ENCODE data around the gene MUS81.

Gene MUS81

DNA sequence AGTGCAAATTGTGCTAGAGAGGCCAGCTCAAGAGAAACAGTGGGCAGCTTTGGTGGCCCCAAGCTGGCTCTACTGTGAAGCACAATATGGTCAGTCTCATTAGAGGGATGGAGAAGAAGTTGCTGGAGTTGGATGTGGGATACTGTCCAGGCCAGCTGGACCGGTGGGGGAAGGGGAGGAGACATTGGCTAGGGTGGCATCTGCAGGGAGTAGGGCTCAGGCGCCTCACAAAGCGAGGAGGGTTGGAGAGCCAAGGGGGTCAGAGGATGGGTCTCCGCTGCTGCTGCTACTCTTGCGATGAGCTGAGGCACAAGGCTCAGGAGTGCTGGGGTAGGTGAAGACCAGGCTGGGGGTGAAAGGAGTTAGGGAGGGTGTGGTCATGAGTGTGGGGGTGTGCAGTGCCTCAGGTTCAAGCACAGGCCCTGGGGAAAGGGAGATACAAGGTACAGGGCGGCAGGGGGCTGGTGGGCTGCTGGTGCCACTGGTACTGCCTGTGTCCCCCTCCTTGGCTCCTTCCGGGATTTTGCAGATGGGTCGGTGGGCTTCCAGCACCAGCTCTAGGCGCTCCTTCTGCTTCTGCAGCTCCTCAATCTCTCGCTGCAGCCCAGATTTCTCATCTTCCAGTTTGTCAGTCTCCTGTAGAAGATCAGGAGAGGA, 32.6 kb downstream of the MUS81 start:
- H3K4me3 ChIP-seq (ENCODE audit: insufficient read length, low read depth): no peak overlapping the region

GRCh38 chr11:65894034-65894591, 33.9 kb downstream of the MUS81 start:
- Histone ChIP-seq H3K9ac (ENCODE audit: insufficient read length, low read depth) (peak overlapping the region; percentile 71), H3K4me1 (ENCODE audit: insufficient read depth, insufficient read length) (peaks cover 14% of the 10 kb centered on the region)

More for the DNA sequence above, 32.6 kb downstream of the MUS81 start:
- H3K9me3 ChIP-seq (ENCODE audit: insufficient read depth, low read length): no peaks in the 10 kb centered on the region; the same call in 1 of the 2 replicates
- H3K27me3 ChIP-seq (ENCODE audit: insufficient read depth, insufficient read length): peaks cover 14% of the 10 kb centered on the region
- TF ChIP-seq YY1 (IDR thresholded peaks at IDR 0.05; ENCODE audit: insufficient read depth, insufficient read length): no peak
- no peak for TF ChIP-seq SUZ12 (IDR thresholded peaks at IDR 0.05; ENCODE audit: extremely low read depth, insufficient read depth, insufficient read length)
- no peak for TF ChIP-seq ZNF274 (IDR thresholded peaks at IDR 0.05; ENCODE audit: low read depth, low read length)
- no peak for DNase-seq (ENCODE audit: low read depth, low spot score)
- peaks cover 60% of the 10 kb centered on the region for H3K36me3 ChIP-seq (ENCODE audit: insufficient read depth, insufficient read length, low read length)
- H3K4me1 ChIP-seq (ENCODE audit: insufficient read depth, insufficient read length): peaks cover 14% of the 10 kb centered on the region
- no peak overlapping the region for H3K9ac ChIP-seq (ENCODE audit: insufficient read length, low read depth)

GRCh38 chr11:65895482-65895981, 35.3 kb downstream of the MUS81 start:
- no peak for TF ChIP-seq ZNF274 (IDR thresholded peaks at IDR 0.05; ENCODE audit: low read depth, low read length)
- TF ChIP-seq SUZ12 (IDR thresholded peaks at IDR 0.05; ENCODE audit: extremely low read depth, insufficient read depth, insufficient read length): no peak
- no peak for TF ChIP-seq YY1 (IDR thresholded peaks at IDR 0.05; ENCODE audit: insufficient read depth, insufficient read length)
- H3K27me3 ChIP-seq (ENCODE audit: insufficient read depth, insufficient read length): peaks cover 19% of the 10 kb centered on the region
- H3K36me3 ChIP-seq (ENCODE audit: insufficient read depth, insufficient read length, low read length): peaks cover 66% of the 10 kb centered on the region
- peaks cover 11% of the 10 kb centered on the region for H3K4me1 ChIP-seq (ENCODE audit: insufficient read depth, insufficient read length)
- no peaks in the 10 kb centered on the region for H3K9me3 ChIP-seq (ENCODE audit: insufficient read depth, low read length)
- no peak for DNase-seq (ENCODE audit: low read depth, low spot score)
- no peak overlapping the region for H3K4me3 ChIP-seq (ENCODE audit: insufficient read length, low read depth)
- H3K9ac ChIP-seq (ENCODE audit: insufficient read length, low read depth): no peak overlapping the region

More at GRCh38 chr11:65894034-65894591, 33.9 kb downstream of the MUS81 start:
- H3K4me3 ChIP-seq (ENCODE audit: insufficient read length, low read depth): no peak overlapping the region
- H3K36me3 ChIP-seq (ENCODE audit: insufficient read depth, insufficient read length, low read length): peaks cover 66% of the 10 kb centered on the region
- no peak for DNase-seq (ENCODE audit: low read depth, low spot score)
- no peak for TF ChIP-seq ZNF274 (IDR thresholded peaks at IDR 0.05; ENCODE audit: low read depth, low read length)
- TF ChIP-seq SUZ12 (IDR thresholded peaks at IDR 0.05; ENCODE audit: extremely low read depth, insufficient read depth, insufficient read length): no peak
- H3K27me3 ChIP-seq (ENCODE audit: insufficient read depth, insufficient read length): peaks cover 21% of the 10 kb centered on the region
- no peaks in the 10 kb centered on the region; the same call in 1 of the 2 replicates for H3K9me3 ChIP-seq (ENCODE audit: insufficient read depth, low read length)

GRCh38 chr11:65896034-65896999, 36.1 kb downstream of the MUS81 start:
- peaks cover 11% of the 10 kb centered on the region for H3K4me1 ChIP-seq (ENCODE audit: insufficient read depth, insufficient read length)
- no peak overlapping the region for H3K9ac ChIP-seq (ENCODE audit: insufficient read length, low read depth)
- no peak for DNase-seq (ENCODE audit: low read depth, low spot score)
- TF ChIP-seq SUZ12 (IDR thresholded peaks at IDR 0.05; ENCODE audit: extremely low read depth, insufficient read depth, insufficient read length) (no peak), ZNF274 (IDR thresholded peaks at IDR 0.05; ENCODE audit: low read depth, low read length) (no peak), YY1 (IDR thresholded peaks at IDR 0.05; ENCODE audit: insufficient read depth, insufficient read length) (no peak)
- H3K27me3 ChIP-seq (ENCODE audit: insufficient read depth, insufficient read length): peaks cover 26% of the 10 kb centered on the region
- H3K9me3 ChIP-seq (ENCODE audit: insufficient read depth, low read length): no peaks in the 10 kb centered on the region
- H3K4me3 ChIP-seq (ENCODE audit: insufficient read length, low read depth): no peak overlapping the region
- peaks cover 65% of the 10 kb centered on the region for H3K36me3 ChIP-seq (ENCODE audit: insufficient read depth, insufficient read length, low read length)

- DNase-seq (ENCODE audit: low read depth, low spot score): no peak
- peaks cover 32% of the 10 kb centered on the region for H3K27me3 ChIP-seq (ENCODE audit: insufficient read depth, insufficient read length)
- no peaks in the 10 kb centered on the region for H3K9me3 ChIP-seq (ENCODE audit: insufficient read depth, low read length)
- no peak for TF ChIP-seq ZNF274 (IDR thresholded peaks at IDR 0.05; ENCODE audit: low read depth, low read length)
- no peak overlapping the region for H3K9ac ChIP-seq (ENCODE audit: insufficient read length, low read depth)
- peaks cover 11% of the 10 kb centered on the region for H3K4me1 ChIP-seq (ENCODE audit: insufficient read depth, insufficient read length)
- H3K4me3 ChIP-seq (ENCODE audit: insufficient read length, low read depth): no peak overlapping the region
- H3K36me3 ChIP-seq (ENCODE audit: insufficient read depth, insufficient read length, low read length): peaks cover 58% of the 10 kb centered on the region
Measured at GRCh38 chr11:65897020-65897471, 36.8 kb downstream of the MUS81 start.

- DNase-seq (ENCODE audit: low read depth, low spot score): no peak
- Histone ChIP-seq H3K9me3 (ENCODE audit: insufficient read depth, low read length) (no peaks in the 10 kb centered on the region), H3K9ac (ENCODE audit: insufficient read length, low read depth) (peak overlapping the region; percentile 93), H3K36me3 (ENCODE audit: insufficient read depth, insufficient read length, low read length) (peaks cover 41% of the 10 kb centered on the region), H3K27me3 (ENCODE audit: insufficient read depth, insufficient read length) (peaks cover 35% of the 10 kb centered on the region), H3K4me1 (ENCODE audit: insufficient read depth, insufficient read length) (peaks cover 8% of the 10 kb centered on the region), H3K4me3 (ENCODE audit: insufficient read length, low read depth) (peak overlapping the region; percentile 88)
- TF ChIP-seq SUZ12 (IDR thresholded peaks at IDR 0.05; ENCODE audit: extremely low read depth, insufficient read depth, insufficient read length) (no peak), ZNF274 (IDR thresholded peaks at IDR 0.05; ENCODE audit: low read depth, low read length) (no peak), YY1 (IDR thresholded peaks at IDR 0.05; ENCODE audit: insufficient read depth, insufficient read length) (no peak)
Measured at GRCh38 chr11:65898656-65899355, 38.6 kb downstream of the MUS81 start.

All from NT2/D1 (cell line).